Liver (tissue), 3 donors: Measurements from ENCODE around the gene NCSTN.

Source experiments
- EGR1 ChIP-seq, 2 donors: IDR thresholded peaks; 2 replicates each; pipeline ENCODE4 v1.6.1; 2016 to 2018; ENCODE audit warnings: antibody characterized with exemption in 2 of 2, low read depth in 2 of 2
- GABPA ChIP-seq, 2 donors: IDR thresholded peaks in 1 of 2; conservative IDR thresholded peaks in 1 of 2; 2 replicates each; pipeline ENCODE4 v1.6.1; 2016; ENCODE audit warnings: antibody characterized with exemption in 2 of 2, mild to moderate bottlenecking in 1 of 2, moderate library complexity in 1 of 2
- RAD21 ChIP-seq, 2 donors: IDR thresholded peaks; 2 replicates each; pipeline ENCODE4 v1.6.1; 2016; ENCODE audit warnings: antibody characterized with exemption in 2 of 2, mild to moderate bottlenecking in 2 of 2
- SP1 ChIP-seq: IDR thresholded peaks from 2 replicates; pipeline ENCODE4 v1.6.1; 2018; ENCODE audit warnings: antibody characterized with exemption, mild to moderate bottlenecking
- TF ChIP-seq, protein P1 (sequence below): IDR thresholded peaks from 2 replicates; pipeline ENCODE4 v1.6.1; 2016; ENCODE audit warnings: antibody characterized with exemption, mild to moderate bottlenecking
- TF ChIP-seq, protein P2 (sequence below): IDR thresholded peaks from 2 replicates; pipeline ENCODE4 v1.6.1; 2016; ENCODE audit warnings: antibody characterized with exemption
- TF ChIP-seq, protein P3 (sequence below): fragments of 150-350 bp; IDR thresholded peaks from 2 replicates; pipeline ENCODE4 v1.5.1; 2017; ENCODE audit warnings: improper control_type of control experiment, low read depth, low read length; ENCODE audit not compliant: missing input control
- TF ChIP-seq, protein P4 (sequence below): IDR thresholded peaks from 2 replicates; pipeline ENCODE4 v1.6.1; 2016; ENCODE audit warnings: antibody characterized with exemption
- TF ChIP-seq, protein P5 (sequence below): IDR thresholded peaks from 2 replicates; pipeline ENCODE4 v1.6.1; 2016; ENCODE audit warnings: antibody characterized with exemption
- donor health status: healthy.
- donor health status: healthy.

DNA sequence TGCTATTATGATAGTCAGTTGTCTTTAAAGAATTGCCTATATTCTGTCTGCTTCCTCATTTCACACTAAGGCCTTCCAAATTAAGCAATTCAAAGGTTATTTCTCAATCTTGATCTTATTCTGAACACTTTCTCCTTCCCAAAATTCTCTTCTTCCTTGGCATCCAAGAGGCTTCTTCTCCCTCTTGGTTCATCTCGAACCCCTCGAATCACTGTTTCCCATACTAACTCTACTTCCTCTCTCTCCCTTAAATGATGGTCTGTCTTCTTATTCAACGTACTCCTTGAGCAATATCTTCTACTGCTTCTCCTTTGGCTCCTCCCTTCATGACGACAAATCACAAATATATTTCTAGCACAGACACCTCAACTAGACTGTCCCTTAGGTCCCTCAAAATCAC is 4.6 kb upstream of the NCSTN start:
- TF ChIP-seq, protein P1, sequence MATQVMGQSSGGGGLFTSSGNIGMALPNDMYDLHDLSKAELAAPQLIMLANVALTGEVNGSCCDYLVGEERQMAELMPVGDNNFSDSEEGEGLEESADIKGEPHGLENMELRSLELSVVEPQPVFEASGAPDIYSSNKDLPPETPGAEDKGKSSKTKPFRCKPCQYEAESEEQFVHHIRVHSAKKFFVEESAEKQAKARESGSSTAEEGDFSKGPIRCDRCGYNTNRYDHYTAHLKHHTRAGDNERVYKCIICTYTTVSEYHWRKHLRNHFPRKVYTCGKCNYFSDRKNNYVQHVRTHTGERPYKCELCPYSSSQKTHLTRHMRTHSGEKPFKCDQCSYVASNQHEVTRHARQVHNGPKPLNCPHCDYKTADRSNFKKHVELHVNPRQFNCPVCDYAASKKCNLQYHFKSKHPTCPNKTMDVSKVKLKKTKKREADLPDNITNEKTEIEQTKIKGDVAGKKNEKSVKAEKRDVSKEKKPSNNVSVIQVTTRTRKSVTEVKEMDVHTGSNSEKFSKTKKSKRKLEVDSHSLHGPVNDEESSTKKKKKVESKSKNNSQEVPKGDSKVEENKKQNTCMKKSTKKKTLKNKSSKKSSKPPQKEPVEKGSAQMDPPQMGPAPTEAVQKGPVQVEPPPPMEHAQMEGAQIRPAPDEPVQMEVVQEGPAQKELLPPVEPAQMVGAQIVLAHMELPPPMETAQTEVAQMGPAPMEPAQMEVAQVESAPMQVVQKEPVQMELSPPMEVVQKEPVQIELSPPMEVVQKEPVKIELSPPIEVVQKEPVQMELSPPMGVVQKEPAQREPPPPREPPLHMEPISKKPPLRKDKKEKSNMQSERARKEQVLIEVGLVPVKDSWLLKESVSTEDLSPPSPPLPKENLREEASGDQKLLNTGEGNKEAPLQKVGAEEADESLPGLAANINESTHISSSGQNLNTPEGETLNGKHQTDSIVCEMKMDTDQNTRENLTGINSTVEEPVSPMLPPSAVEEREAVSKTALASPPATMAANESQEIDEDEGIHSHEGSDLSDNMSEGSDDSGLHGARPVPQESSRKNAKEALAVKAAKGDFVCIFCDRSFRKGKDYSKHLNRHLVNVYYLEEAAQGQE, result no peak
- TF ChIP-seq SP1, result no peak
- TF ChIP-seq, protein P2, sequence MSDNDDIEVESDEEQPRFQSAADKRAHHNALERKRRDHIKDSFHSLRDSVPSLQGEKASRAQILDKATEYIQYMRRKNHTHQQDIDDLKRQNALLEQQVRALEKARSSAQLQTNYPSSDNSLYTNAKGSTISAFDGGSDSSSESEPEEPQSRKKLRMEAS, result no peak
- TF ChIP-seq, protein P3, sequence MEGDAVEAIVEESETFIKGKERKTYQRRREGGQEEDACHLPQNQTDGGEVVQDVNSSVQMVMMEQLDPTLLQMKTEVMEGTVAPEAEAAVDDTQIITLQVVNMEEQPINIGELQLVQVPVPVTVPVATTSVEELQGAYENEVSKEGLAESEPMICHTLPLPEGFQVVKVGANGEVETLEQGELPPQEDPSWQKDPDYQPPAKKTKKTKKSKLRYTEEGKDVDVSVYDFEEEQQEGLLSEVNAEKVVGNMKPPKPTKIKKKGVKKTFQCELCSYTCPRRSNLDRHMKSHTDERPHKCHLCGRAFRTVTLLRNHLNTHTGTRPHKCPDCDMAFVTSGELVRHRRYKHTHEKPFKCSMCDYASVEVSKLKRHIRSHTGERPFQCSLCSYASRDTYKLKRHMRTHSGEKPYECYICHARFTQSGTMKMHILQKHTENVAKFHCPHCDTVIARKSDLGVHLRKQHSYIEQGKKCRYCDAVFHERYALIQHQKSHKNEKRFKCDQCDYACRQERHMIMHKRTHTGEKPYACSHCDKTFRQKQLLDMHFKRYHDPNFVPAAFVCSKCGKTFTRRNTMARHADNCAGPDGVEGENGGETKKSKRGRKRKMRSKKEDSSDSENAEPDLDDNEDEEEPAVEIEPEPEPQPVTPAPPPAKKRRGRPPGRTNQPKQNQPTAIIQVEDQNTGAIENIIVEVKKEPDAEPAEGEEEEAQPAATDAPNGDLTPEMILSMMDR, result no peak
- TF ChIP-seq, protein P4, sequence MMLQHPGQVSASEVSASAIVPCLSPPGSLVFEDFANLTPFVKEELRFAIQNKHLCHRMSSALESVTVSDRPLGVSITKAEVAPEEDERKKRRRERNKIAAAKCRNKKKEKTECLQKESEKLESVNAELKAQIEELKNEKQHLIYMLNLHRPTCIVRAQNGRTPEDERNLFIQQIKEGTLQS, result no peak
- TF ChIP-seq GABPA (IDR thresholded peaks at IDR 0.05 in 1 of 2, conservative IDR thresholded peaks at IDR 0.05 in 1 of 2), result no peak
- no peak for TF ChIP-seq EGR1 (IDR thresholded peaks at IDR 0.05; ENCODE audit: low read depth in 2 of 2)
- no peak for TF ChIP-seq RAD21 (IDR thresholded peaks at IDR 0.05)
- TF ChIP-seq, protein P5, sequence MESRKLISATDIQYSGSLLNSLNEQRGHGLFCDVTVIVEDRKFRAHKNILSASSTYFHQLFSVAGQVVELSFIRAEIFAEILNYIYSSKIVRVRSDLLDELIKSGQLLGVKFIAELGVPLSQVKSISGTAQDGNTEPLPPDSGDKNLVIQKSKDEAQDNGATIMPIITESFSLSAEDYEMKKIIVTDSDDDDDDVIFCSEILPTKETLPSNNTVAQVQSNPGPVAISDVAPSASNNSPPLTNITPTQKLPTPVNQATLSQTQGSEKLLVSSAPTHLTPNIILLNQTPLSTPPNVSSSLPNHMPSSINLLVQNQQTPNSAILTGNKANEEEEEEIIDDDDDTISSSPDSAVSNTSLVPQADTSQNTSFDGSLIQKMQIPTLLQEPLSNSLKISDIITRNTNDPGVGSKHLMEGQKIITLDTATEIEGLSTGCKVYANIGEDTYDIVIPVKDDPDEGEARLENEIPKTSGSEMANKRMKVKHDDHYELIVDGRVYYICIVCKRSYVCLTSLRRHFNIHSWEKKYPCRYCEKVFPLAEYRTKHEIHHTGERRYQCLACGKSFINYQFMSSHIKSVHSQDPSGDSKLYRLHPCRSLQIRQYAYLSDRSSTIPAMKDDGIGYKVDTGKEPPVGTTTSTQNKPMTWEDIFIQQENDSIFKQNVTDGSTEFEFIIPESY, result no peak
